ENCODE results near the gene SNX32.

SNX32 gene

GRCh38 chr11:65885808-65886536 is 52.2 kb downstream of the SNX32 start:
- in situ Hi-C loops (cut with HindIII; ENCODE audit: low sequenced_read_pairs): no loop called here
- no peak overlapping the region for H3K4me3 ChIP-seq (ENCODE audit: low read depth, low read length)
- no peak for TF ChIP-seq CTCF (IDR thresholded peaks at IDR 0.05; ENCODE audit: low read depth, low read length, missing control alignments)
- DNase-seq (ENCODE audit: low read depth): no peak

- in situ Hi-C loops (cut with HindIII; ENCODE audit: low sequenced_read_pairs): no loop called here
- DNase-seq (ENCODE audit: low read depth): no peak
- H3K4me3 ChIP-seq (ENCODE audit: low read depth, low read length): peak overlapping the region; percentile 81
- no peak for TF ChIP-seq CTCF (IDR thresholded peaks at IDR 0.05; ENCODE audit: low read depth, low read length, missing control alignments)
Observed at GRCh38 chr11:65886826-65887722, 53.3 kb downstream of the SNX32 start.

GRCh38 chr11:65887723-65888162 is 54.0 kb downstream of the SNX32 start:
- no peak for DNase-seq (ENCODE audit: low read depth)
- no peak for TF ChIP-seq CTCF (IDR thresholded peaks at IDR 0.05; ENCODE audit: low read depth, low read length, missing control alignments)

GRCh38 chr11:65888163-65888814 is 54.5 kb downstream of the SNX32 start, which contains the start of gene FIBP:
Gene FIBP (minus strand): TSS chr11:65888471. CDS start chr11:65888418, 53 bp downstream.
- peak; percentile 84 for TF ChIP-seq CTCF (IDR thresholded peaks at IDR 0.05; ENCODE audit: low read depth, low read length, missing control alignments)
- in situ Hi-C loops (cut with HindIII; ENCODE audit: low sequenced_read_pairs): no loop called here
- peak within 1 kb of the TSS; percentile 81 for H3K4me3 ChIP-seq (ENCODE audit: low read depth, low read length)
- peak; percentile 89 for DNase-seq (ENCODE audit: low read depth)

More at GRCh38 chr11:65887723-65888162, 54.0 kb downstream of the SNX32 start:
- peak overlapping the region; percentile 81 for H3K4me3 ChIP-seq (ENCODE audit: low read depth, low read length)
- in situ Hi-C loops (cut with HindIII; ENCODE audit: low sequenced_read_pairs): no loop called here

- peak; percentile 81 for DNase-seq (ENCODE audit: low read depth)
Observed at GRCh38 chr11:65890324-65891218, 56.8 kb downstream of the SNX32 start, which contains the start of gene CCDC85B. Gene CCDC85B (plus strand): TSS chr11:65890673. CDS start chr11:65890784, 111 bp downstream.

More at GRCh38 chr11:65890324-65891218, 56.8 kb downstream of the SNX32 start, which contains the start of gene CCDC85B:
- peak; percentile 4 for TF ChIP-seq CTCF (IDR thresholded peaks at IDR 0.05; ENCODE audit: low read depth, low read length, missing control alignments)
- in situ Hi-C loops (cut with HindIII; ENCODE audit: low sequenced_read_pairs): no loop called here
- H3K4me3 ChIP-seq (ENCODE audit: low read depth, low read length): peak within 1 kb of the TSS; percentile 72
